ENCODE data around the gene PEX3. TPM values are rescaled to one million over a fixed set of nuclear protein-coding genes. Genes with fewer than 3 reads are reported as not detected.

Gene PEX3
- total RNA-seq, 1 donor from 2014 or later: 7.8 TPM

GRCh38 chr6:143515766-143516355 lies 65.3 kb downstream of the PEX3 start:
- H3K4me3 ChIP-seq (ENCODE audit: low read depth, low read length): no peak overlapping the region
- TF ChIP-seq, protein P1, sequence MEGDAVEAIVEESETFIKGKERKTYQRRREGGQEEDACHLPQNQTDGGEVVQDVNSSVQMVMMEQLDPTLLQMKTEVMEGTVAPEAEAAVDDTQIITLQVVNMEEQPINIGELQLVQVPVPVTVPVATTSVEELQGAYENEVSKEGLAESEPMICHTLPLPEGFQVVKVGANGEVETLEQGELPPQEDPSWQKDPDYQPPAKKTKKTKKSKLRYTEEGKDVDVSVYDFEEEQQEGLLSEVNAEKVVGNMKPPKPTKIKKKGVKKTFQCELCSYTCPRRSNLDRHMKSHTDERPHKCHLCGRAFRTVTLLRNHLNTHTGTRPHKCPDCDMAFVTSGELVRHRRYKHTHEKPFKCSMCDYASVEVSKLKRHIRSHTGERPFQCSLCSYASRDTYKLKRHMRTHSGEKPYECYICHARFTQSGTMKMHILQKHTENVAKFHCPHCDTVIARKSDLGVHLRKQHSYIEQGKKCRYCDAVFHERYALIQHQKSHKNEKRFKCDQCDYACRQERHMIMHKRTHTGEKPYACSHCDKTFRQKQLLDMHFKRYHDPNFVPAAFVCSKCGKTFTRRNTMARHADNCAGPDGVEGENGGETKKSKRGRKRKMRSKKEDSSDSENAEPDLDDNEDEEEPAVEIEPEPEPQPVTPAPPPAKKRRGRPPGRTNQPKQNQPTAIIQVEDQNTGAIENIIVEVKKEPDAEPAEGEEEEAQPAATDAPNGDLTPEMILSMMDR (conservative IDR thresholded peaks at IDR 0.05; ENCODE audit: low read depth, low read length): no peak
- no peak for DNase-seq (ENCODE audit: low read depth)

DNA sequence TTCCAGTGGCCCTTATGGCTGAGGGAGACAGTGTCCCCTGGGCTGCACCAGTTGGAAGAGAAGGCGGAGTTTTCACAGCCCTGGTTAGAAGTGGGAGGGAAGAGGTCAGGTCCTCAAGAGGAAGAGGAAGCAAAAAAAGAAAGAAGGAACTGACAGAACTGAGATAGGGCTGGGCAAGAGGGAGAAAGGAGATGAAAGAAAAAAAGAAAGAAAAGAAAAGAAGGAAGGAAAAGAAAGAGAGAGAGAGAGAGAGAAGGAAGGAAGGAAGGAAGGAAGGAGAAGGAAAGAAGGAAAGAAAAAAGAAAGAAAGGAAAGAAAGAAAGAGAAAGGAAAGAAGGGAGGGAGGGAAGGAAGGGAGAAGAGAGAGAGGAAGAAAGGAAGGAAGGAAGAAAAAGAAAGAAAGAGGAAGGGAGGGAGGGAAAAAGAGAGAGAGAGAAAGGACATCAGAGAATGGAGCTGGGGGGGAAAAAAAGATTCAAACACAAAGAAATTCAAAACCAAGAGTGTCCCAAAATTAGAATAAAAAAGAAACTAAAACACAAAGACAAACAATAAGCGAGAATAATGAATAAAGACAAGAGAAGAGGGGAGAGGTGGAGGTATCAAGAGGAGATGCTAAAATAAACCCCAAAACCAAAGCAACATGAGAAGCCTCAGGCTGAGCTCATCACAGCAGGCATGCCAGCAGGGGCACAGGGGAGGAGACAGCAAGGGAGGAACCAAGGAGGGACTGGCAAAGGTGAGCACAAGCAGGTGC lies 66.3 kb downstream of the PEX3 start:
- H3K4me3 ChIP-seq (ENCODE audit: low read depth, low read length): no peak overlapping the region
- TF ChIP-seq, protein P1 (conservative IDR thresholded peaks at IDR 0.05; ENCODE audit: low read depth, low read length): no peak
- no peak for DNase-seq (ENCODE audit: low read depth)

DNA sequence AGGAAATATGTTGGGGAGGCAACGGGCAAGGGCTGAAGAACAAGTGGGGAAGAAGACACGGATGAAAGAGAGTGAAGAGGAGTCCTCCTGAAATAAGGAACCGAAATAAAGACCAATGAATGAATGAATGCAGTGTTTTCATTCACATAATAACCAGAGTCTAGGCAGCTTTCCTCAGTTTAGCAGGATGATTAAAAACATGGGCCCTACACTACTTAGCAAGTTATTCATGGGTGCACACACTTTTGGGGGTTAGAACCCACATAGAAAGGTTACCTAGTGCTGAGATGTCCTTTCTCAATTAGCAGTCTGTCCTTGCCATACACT lies 66.8 kb downstream of the PEX3 start:
- TF ChIP-seq, protein P1 (conservative IDR thresholded peaks at IDR 0.05; ENCODE audit: low read depth, low read length): no peak
- DNase-seq (ENCODE audit: low read depth): no peak
- no peak overlapping the region for H3K4me3 ChIP-seq (ENCODE audit: low read depth, low read length)

GRCh38 chr6:143522039-143522600 lies 71.5 kb downstream of the PEX3 start:
- H3K4me3 ChIP-seq (ENCODE audit: low read depth, low read length): no peak overlapping the region
- TF ChIP-seq, protein P1 (conservative IDR thresholded peaks at IDR 0.05; ENCODE audit: low read depth, low read length): no peak
- DNase-seq (ENCODE audit: low read depth): no peak

GRCh38 chr6:143525356-143525755 lies 74.8 kb downstream of the PEX3 start:
- no peak overlapping the region for H3K4me3 ChIP-seq (ENCODE audit: low read depth, low read length)
- TF ChIP-seq, protein P1 (conservative IDR thresholded peaks at IDR 0.05; ENCODE audit: low read depth, low read length): no peak
- DNase-seq (ENCODE audit: low read depth): no peak

DNA sequence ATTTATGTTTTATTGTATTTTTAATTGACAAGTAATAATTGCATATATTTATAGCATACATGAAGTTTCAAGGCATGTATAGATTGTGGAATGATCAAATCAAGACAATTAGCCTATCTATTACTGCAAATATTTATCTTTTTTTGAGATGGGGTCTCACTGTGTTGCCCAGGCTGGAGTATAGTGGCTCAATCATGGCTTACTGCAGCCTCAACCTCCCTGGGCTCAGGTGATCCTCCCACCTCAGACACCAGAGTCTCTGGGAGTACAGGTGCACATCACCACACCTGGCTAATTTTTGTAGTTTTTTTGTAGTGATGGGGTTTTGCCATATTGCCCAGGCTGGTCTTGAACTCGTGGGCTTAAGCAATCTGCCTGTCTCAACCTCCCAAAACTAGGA lies 77.1 kb downstream of the PEX3 start:
- no peak for DNase-seq (ENCODE audit: low read depth)
- no peak overlapping the region for H3K4me3 ChIP-seq (ENCODE audit: low read depth, low read length)
- TF ChIP-seq, protein P1 (conservative IDR thresholded peaks at IDR 0.05; ENCODE audit: low read depth, low read length): no peak

Data from epithelial cell of proximal tubule (primary cell).